WTC11 (cell line): ENCODE data around the gene AGO3. TPM values are rescaled to one million over a fixed set of nuclear protein-coding genes. Genes with fewer than 3 reads are reported as not detected.
A peak's percentile ranks its signal among the peaks of the same experiment; 100 is the strongest.

Source experiments
- ATAC-seq: fragments of 200-7000 bp; cut with Tn5 transposase; 2 replicates; pipeline ENCODE4 v1.10.0; 2021; ENCODE audit warnings: mild to moderate bottlenecking, moderate library complexity
- CTCF ChIA-PET: fragments of 300-600 bp; sonication (Branson Sonifier 250); formaldehyde crosslinking; loops from one replicate; lab custom pipeline; 2021; ENCODE audit warnings: antibody characterized with exemption; lab: Charles Lee
- POLR2A ChIA-PET: fragments of 350-600 bp; sonication (Branson Sonifier 250); formaldehyde crosslinking; loops from one replicate; lab custom pipeline; 2021; ENCODE audit warnings: antibody characterized with exemption; lab: Charles Lee
- DNase-seq: peaks from one replicate; pipeline ENCODE4 v3.0.0; 2021; ENCODE audit warnings: low spot score
- H3K27ac Mint-ChIP-seq: 2 replicates; pipeline ENCODE4 v1.8.0; 2021; ENCODE audit warnings: mixed read lengths
- H3K27me3 Mint-ChIP-seq: 2 replicates; pipeline ENCODE4 v1.8.0; 2021; ENCODE audit warnings: low read depth, mild to moderate bottlenecking, moderate library complexity, mixed read lengths
- H3K36me3 Mint-ChIP-seq: 2 replicates; pipeline ENCODE4 v1.8.0; 2021; ENCODE audit warnings: mixed read lengths
- H3K4me1 Mint-ChIP-seq: 2 replicates; pipeline ENCODE4 v1.8.0; 2022; ENCODE audit warnings: mixed read lengths
- H3K4me3 Mint-ChIP-seq: 2 replicates; pipeline ENCODE4 v1.8.0; 2021; ENCODE audit warnings: mild to moderate bottlenecking, moderate library complexity, mixed read lengths
- H3K9me3 Mint-ChIP-seq: 2 replicates; pipeline ENCODE4 v1.8.0; 2021; ENCODE audit warnings: mixed read lengths
- ATF1 ChIP-seq: sonication (generic); formaldehyde crosslinking; IDR thresholded peaks from 2 replicates; pipeline ENCODE4 v1.8.1; 2023; ENCODE audit warnings: mild to moderate bottlenecking, moderate library complexity, missing genetic modification reagents
- CREM ChIP-seq: sonication (generic); formaldehyde crosslinking; IDR thresholded peaks from 2 replicates; pipeline ENCODE4 v1.8.1; 2022; ENCODE audit warnings: mild to moderate bottlenecking, missing genetic modification reagents, moderate library complexity
- E2F5 ChIP-seq: sonication (generic); formaldehyde crosslinking; IDR thresholded peaks from 2 replicates; pipeline ENCODE4 v1.8.1; 2022; ENCODE audit warnings: mild to moderate bottlenecking, moderate library complexity, missing genetic modification reagents
- ETV6 ChIP-seq: sonication (generic); formaldehyde crosslinking; IDR thresholded peaks from 2 replicates; pipeline ENCODE4 v1.8.1; 2022; ENCODE audit warnings: mild to moderate bottlenecking, missing genetic modification reagents
- GABPB1 ChIP-seq: sonication (generic); formaldehyde crosslinking; IDR thresholded peaks from 2 replicates; pipeline ENCODE4 v1.8.1; 2023; ENCODE audit warnings: mild to moderate bottlenecking, missing genetic modification reagents
- GRHL2 ChIP-seq: fragments of 250-450 bp; sonication (Bioruptor Pico); IDR thresholded peaks from 2 replicates; pipeline ENCODE4 v1.8.0; 2022; ENCODE audit warnings: mild to moderate bottlenecking, moderate library complexity; ENCODE audit not compliant: insufficient replicate concordance, severe bottlenecking
- HMGXB4 ChIP-seq: sonication (generic); formaldehyde crosslinking; IDR thresholded peaks from 2 replicates; pipeline ENCODE4 v1.8.1; 2023; ENCODE audit warnings: mild to moderate bottlenecking, moderate library complexity, missing genetic modification reagents
- KAT7 ChIP-seq: sonication (generic); formaldehyde crosslinking; IDR thresholded peaks from 2 replicates; pipeline ENCODE4 v1.8.1; 2023; ENCODE audit warnings: missing genetic modification reagents, mild to moderate bottlenecking, borderline replicate concordance
- NR3C1 ChIP-seq: sonication (generic); formaldehyde crosslinking; conservative IDR thresholded peaks from 2 replicates; pipeline ENCODE4 v1.8.1; 2023; ENCODE audit warnings: low read depth, mild to moderate bottlenecking, missing genetic modification reagents
- TP53 ChIP-seq: sonication (generic); formaldehyde crosslinking; IDR thresholded peaks from 2 replicates; pipeline ENCODE4 v1.8.1; 2023; ENCODE audit warnings: mild to moderate bottlenecking, missing genetic modification reagents
- ZNF232 ChIP-seq: sonication (generic); formaldehyde crosslinking; IDR thresholded peaks from 2 replicates; pipeline ENCODE4 v1.8.0; 2022; ENCODE audit warnings: mild to moderate bottlenecking, missing genetic modification reagents
- ZNF263 ChIP-seq: sonication (generic); formaldehyde crosslinking; IDR thresholded peaks from 2 replicates; pipeline ENCODE4 v1.8.1; 2022; ENCODE audit warnings: low read depth, mild to moderate bottlenecking, moderate library complexity, missing genetic modification reagents
- ZNF317 ChIP-seq: sonication (generic); formaldehyde crosslinking; IDR thresholded peaks from 2 replicates; pipeline ENCODE4 v1.8.1; 2023; ENCODE audit warnings: low read depth, mild to moderate bottlenecking, moderate library complexity, missing genetic modification reagents, borderline replicate concordance
- ZNF423 ChIP-seq: fragments of 250-450 bp; sonication (Bioruptor Pico); IDR thresholded peaks from 2 replicates; pipeline ENCODE4 v2.1.2; 2022; ENCODE audit warnings: mild to moderate bottlenecking, moderate library complexity
- ZNF425 ChIP-seq: fragments of 250-450 bp; sonication (Bioruptor Pico); conservative IDR thresholded peaks from 2 replicates; pipeline ENCODE4 v1.9.0; 2021; ENCODE audit warnings: mild to moderate bottlenecking
- total RNA-seq: library from RNA; stranded (reverse); gene quantifications from 3 replicates; pipeline ENCODE4 v1.2.3, GENCODE V29; 2021
- TF ChIP-seq, protein P1 (sequence below): sonication (generic); formaldehyde crosslinking; IDR thresholded peaks from 2 replicates; pipeline ENCODE4 v1.8.1; 2023; ENCODE audit warnings: mild to moderate bottlenecking, missing genetic modification reagents, borderline replicate concordance
- TF ChIP-seq, protein P2 (sequence below): sonication (generic); formaldehyde crosslinking; IDR thresholded peaks from 2 replicates; pipeline ENCODE4 v1.8.0; 2022; ENCODE audit warnings: mild to moderate bottlenecking, missing genetic modification reagents
- TF ChIP-seq, protein P3 (sequence below): sonication (generic); formaldehyde crosslinking; IDR thresholded peaks from 2 replicates; pipeline ENCODE4 v1.8.1; 2023; ENCODE audit warnings: mild to moderate bottlenecking, missing genetic modification reagents

Gene AGO3
- total RNA-seq, 1 experiment from 2014 or later, result 26.8 TPM

DNA sequence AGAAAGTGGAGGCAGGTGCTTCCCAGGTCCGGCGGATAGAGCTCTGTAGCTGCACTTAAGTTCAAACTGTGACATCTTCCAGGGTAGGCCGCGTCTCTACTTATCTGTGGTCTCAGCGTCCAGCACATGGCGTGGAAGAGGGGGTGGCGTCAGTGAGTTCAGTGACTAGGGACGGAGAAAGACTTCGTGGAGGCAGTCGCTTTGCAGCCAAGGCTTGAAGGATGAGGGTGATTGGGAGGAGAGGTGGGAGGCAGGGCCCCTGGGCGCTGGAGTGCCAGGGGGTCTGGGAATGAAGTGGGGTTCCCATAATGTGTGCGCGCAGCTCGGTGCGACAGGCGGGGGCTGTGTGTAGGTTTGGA lies 48.3 kb upstream of the AGO3 start:
- ATAC-seq (no peak), DNase-seq (no peak)
- no peaks in the 10 kb centered on the region for H3K9me3 Mint-ChIP-seq

DNA sequence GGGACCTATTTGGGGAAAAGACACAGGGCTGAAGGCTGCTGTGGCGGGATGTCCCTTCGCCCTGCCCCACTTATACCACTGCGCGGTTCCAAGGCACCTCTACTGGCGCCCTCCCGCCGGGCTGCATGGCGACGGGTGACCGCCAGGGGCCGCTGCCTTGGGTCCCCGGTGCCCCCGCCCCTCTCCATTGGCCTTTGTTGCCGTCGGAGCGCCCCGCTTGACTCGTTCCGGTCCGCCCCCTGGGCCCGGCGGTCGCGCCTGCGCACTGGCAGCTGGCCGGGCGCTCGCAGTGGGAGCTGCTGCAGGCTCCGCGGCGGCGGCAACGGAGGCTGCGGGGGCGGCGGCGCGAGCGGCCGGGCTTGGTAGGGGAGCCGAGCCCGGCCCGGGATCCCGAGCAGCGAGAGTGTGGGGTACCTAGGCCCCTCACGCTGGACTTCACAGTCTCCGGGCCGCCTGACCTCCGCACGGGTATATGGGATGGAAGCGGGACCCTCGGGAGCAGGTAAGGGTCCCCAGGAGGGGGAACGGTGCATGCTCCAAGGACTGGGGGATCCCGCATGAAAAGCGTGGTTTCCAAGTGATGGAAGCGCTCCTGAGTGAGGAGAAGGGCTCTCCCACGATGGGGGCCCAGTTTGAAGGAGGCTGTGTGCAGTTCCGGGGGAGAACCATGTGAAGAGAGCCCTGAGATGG lies 47.8 kb upstream of the AGO3 start, which contains the start of gene AGO1:
TSS of gene AGO1 (plus strand) at position 265 of the 690 bp plus-strand sequence. CDS start at position 478, 213 bp downstream.
- DNase-seq (peak; percentile 97), ATAC-seq (peak; percentile 51)
- H3K27ac Mint-ChIP-seq, result peak within 1 kb of the TSS; percentile 94
- no peaks in the 10 kb centered on the region for H3K9me3 Mint-ChIP-seq
- H3K4me1 Mint-ChIP-seq, result peaks cover 45% of the 10 kb centered on the region
- H3K36me3 Mint-ChIP-seq, result no peaks in the 10 kb centered on the region
- CTCF ChIA-PET, result interaction anchor here (0.5 to 2.9 kb wide), 38 partner anchors 9 to 295 kb away, joined by 3 to 16 read pairs (median 4); partner anchors contain the start of genes AGO3, CLSPN, TEKT2 and TRAPPC3
- peak within 1 kb of the TSS; percentile 96 for H3K4me3 Mint-ChIP-seq
- POLR2A ChIA-PET, result interaction anchor here (1.2 kb wide), 2 partner anchors 48 to 113 kb away, joined by 3 to 7 read pairs; partner anchors contain the start of gene CLSPN
- no peaks in the 10 kb centered on the region for H3K27me3 Mint-ChIP-seq
- TF ChIP-seq, protein P1, sequence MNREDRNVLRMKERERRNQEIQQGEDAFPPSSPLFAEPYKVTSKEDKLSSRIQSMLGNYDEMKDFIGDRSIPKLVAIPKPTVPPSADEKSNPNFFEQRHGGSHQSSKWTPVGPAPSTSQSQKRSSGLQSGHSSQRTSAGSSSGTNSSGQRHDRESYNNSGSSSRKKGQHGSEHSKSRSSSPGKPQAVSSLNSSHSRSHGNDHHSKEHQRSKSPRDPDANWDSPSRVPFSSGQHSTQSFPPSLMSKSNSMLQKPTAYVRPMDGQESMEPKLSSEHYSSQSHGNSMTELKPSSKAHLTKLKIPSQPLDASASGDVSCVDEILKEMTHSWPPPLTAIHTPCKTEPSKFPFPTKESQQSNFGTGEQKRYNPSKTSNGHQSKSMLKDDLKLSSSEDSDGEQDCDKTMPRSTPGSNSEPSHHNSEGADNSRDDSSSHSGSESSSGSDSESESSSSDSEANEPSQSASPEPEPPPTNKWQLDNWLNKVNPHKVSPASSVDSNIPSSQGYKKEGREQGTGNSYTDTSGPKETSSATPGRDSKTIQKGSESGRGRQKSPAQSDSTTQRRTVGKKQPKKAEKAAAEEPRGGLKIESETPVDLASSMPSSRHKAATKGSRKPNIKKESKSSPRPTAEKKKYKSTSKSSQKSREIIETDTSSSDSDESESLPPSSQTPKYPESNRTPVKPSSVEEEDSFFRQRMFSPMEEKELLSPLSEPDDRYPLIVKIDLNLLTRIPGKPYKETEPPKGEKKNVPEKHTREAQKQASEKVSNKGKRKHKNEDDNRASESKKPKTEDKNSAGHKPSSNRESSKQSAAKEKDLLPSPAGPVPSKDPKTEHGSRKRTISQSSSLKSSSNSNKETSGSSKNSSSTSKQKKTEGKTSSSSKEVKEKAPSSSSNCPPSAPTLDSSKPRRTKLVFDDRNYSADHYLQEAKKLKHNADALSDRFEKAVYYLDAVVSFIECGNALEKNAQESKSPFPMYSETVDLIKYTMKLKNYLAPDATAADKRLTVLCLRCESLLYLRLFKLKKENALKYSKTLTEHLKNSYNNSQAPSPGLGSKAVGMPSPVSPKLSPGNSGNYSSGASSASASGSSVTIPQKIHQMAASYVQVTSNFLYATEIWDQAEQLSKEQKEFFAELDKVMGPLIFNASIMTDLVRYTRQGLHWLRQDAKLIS (CRISPR knock-in tag), result no peak
- TF ChIP-seq ZNF423 (CRISPR knock-in tag) (peak; percentile 31; the same call in 1 of the 2 replicates), ZNF232 (peak; percentile 44; the same call in 1 of the 2 replicates), CREM (CRISPR knock-in tag) (peak; percentile 79), TP53 (peak; percentile 80; the same call in 1 of the 2 replicates), KAT7 (CRISPR knock-in tag) (no peak), NR3C1 (CRISPR knock-in tag) (no peak), GABPB1 (0 out of 2 replicates have a peak, but pooled peaks have one; percentile 18), ETV6 (CRISPR knock-in tag) (0 out of 2 replicates have a peak, but pooled peaks have one; percentile 73), GRHL2 (CRISPR knock-in tag) (no peak), ATF1 (CRISPR knock-in tag) (no peak), ZNF317 (CRISPR knock-in tag) (no peak), HMGXB4 (CRISPR knock-in tag) (peak; percentile 51; the same call in 1 of the 2 replicates), ZNF425 (CRISPR knock-in tag) (no peak)
- TF ChIP-seq, protein P2, sequence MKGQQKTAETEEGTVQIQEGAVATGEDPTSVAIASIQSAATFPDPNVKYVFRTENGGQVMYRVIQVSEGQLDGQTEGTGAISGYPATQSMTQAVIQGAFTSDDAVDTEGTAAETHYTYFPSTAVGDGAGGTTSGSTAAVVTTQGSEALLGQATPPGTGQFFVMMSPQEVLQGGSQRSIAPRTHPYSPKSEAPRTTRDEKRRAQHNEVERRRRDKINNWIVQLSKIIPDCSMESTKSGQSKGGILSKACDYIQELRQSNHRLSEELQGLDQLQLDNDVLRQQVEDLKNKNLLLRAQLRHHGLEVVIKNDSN (CRISPR knock-in tag), result no peak

More for the DNA sequence above, 48.3 kb upstream of the AGO3 start:
- Mint-ChIP-seq H3K4me3 (peak overlapping the region; percentile 64), H3K4me1 (peaks cover 40% of the 10 kb centered on the region), H3K27ac (0 out of 2 replicates have a peak overlapping the region, but pooled peaks have one; percentile 30), H3K36me3 (no peaks in the 10 kb centered on the region), H3K27me3 (no peaks in the 10 kb centered on the region)
- ChIA-PET CTCF (interaction anchor here (0.5 to 2.9 kb wide), 13 partner anchors 10 to 267 kb away, joined by 3 to 16 read pairs (median 6); partner anchors contain the start of genes AGO3, CLSPN and TRAPPC3), POLR2A (no interaction called here)
- TF ChIP-seq, protein P3, sequence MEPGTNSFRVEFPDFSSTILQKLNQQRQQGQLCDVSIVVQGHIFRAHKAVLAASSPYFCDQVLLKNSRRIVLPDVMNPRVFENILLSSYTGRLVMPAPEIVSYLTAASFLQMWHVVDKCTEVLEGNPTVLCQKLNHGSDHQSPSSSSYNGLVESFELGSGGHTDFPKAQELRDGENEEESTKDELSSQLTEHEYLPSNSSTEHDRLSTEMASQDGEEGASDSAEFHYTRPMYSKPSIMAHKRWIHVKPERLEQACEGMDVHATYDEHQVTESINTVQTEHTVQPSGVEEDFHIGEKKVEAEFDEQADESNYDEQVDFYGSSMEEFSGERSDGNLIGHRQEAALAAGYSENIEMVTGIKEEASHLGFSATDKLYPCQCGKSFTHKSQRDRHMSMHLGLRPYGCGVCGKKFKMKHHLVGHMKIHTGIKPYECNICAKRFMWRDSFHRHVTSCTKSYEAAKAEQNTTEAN, result no peak
- TF ChIP-seq ZNF263, result no peak
- no peak for TF ChIP-seq E2F5 (CRISPR knock-in tag)
